ENCODE results near the gene MRPL33.
A peak's percentile ranks its signal among the peaks of the same experiment; 100 is the strongest.

MRPL33 gene
- total RNA-seq = 13.0 to 36.8 (median 24.2) reads per million in 18 experiments

- DNase-seq = peak; percentile 83 to 92
These were observed at the start of gene MRPL33 for GRCh38 chr2:27771548-27772335. Gene MRPL33, plus strand, starts transcription at chr2:27771719. Its CDS starts 59 bp downstream, at chr2:27771778.

GRCh38 chr2:27721884-27722485, 49.5 kb upstream of the MRPL33 start:
- DNase-seq = no peak

GRCh38 chr2:27723372-27724144, 48.0 kb upstream of the MRPL33 start:
- DNase-seq = peak; percentile 71 to 86

GRCh38 chr2:27724191-27724590, 47.3 kb upstream of the MRPL33 start:
- no peak for DNase-seq

GRCh38 chr2:27724905-27725701, 46.4 kb upstream of the MRPL33 start:
- no peak for DNase-seq

- DNase-seq = peak; percentile 71 to 74
These were observed 44.3 kb upstream of the MRPL33 start for GRCh38 chr2:27727257-27727656.

- DNase-seq = no peak
These were observed 43.2 kb upstream of the MRPL33 start for GRCh38 chr2:27728081-27728858.

- DNase-seq = no peak
These were observed 42.3 kb upstream of the MRPL33 start for GRCh38 chr2:27729198-27729597.

- no peak for DNase-seq
These were observed 41.9 kb upstream of the MRPL33 start for GRCh38 chr2:27729614-27730013.

- no peak for DNase-seq
These were observed 41.3 kb upstream of the MRPL33 start for GRCh38 chr2:27730261-27730662.

- no peak for DNase-seq
These were observed 40.4 kb upstream of the MRPL33 start for GRCh38 chr2:27730980-27731691.

- no peak for DNase-seq
These were observed 37.2 kb upstream of the MRPL33 start for GRCh38 chr2:27734305-27734704.

GRCh38 chr2:27735263-27735904, 36.1 kb upstream of the MRPL33 start:
- DNase-seq = peak; percentile 61 to 80

- DNase-seq = no peak
These were observed 35.3 kb upstream of the MRPL33 start for GRCh38 chr2:27736031-27736889.

GRCh38 chr2:27736890-27737204, 34.7 kb upstream of the MRPL33 start:
- DNase-seq = no peak

- DNase-seq = peak; percentile 48 to 66
These were observed 33.7 kb upstream of the MRPL33 start for GRCh38 chr2:27737676-27738348.

- DNase-seq = no peak
These were observed 33.0 kb upstream of the MRPL33 start for GRCh38 chr2:27738349-27739057.

- DNase-seq = no peak
These were observed 32.5 kb upstream of the MRPL33 start for GRCh38 chr2:27739058-27739373.

- no peak for DNase-seq
These were observed 29.8 kb upstream of the MRPL33 start for GRCh38 chr2:27741673-27742072.
